GM23248 (cell line): ENCODE results near the gene GLYAT. TPM values are rescaled to one million over a fixed set of nuclear protein-coding genes. Genes with fewer than 3 reads are reported as not detected.
"Not testable (repeated sequence)": the region's sequence is repeated elsewhere in the genome, so short reads cannot be mapped to it uniquely, and the experiment has no call there.

ENCODE experiments used
- DNase-seq: peaks from one replicate; pipeline ENCODE4 v3.0.0-alpha.2; 2015
- H2AFZ ChIP-seq: fragments of 200-600 bp; sonication (generic); 2 replicates; pipeline ENCODE4 v1.6.1; 2016; ENCODE audit warnings: antibody characterized with exemption
- H3F3A ChIP-seq: fragments of 200-600 bp; sonication (generic); 2 replicates; pipeline ENCODE4 v1.6.1; 2016; ENCODE audit warnings: mild to moderate bottlenecking, antibody characterized with exemption, mixed run types; ENCODE audit not compliant: insufficient read depth
- H3K27ac ChIP-seq: fragments of 200-600 bp; sonication (generic); 2 replicates; pipeline ENCODE4 v1.5.1; 2016; ENCODE audit warnings: mild to moderate bottlenecking
- H3K27me3 ChIP-seq: fragments of 200-600 bp; sonication (generic); replicated peaks from 2 replicates; pipeline ENCODE4 v1.6.1; 2016; ENCODE audit warnings: mild to moderate bottlenecking; ENCODE audit not compliant: insufficient read depth
- H3K36me3 ChIP-seq: fragments of 200-600 bp; sonication (generic); 2 replicates; pipeline ENCODE4 v1.6.1; 2016; ENCODE audit warnings: low read depth, mild to moderate bottlenecking
- H3K4me1 ChIP-seq: fragments of 200-600 bp; sonication (generic); 2 replicates; pipeline ENCODE4 v1.6.1; 2016; ENCODE audit warnings: mild to moderate bottlenecking; ENCODE audit not compliant: insufficient read depth
- H3K4me2 ChIP-seq: fragments of 200-600 bp; sonication (generic); one replicate; pipeline ENCODE4 v1.6.1; 2016; ENCODE audit warnings: mild to moderate bottlenecking; ENCODE audit not compliant: unreplicated experiment
- H3K4me3 ChIP-seq: fragments of 200-600 bp; sonication (generic); 2 replicates; pipeline ENCODE4 v1.5.1; 2016; ENCODE audit warnings: mild to moderate bottlenecking
- H3K79me2 ChIP-seq: fragments of 200-600 bp; sonication (generic); 2 replicates; pipeline ENCODE4 v1.6.1; 2016; ENCODE audit warnings: mild to moderate bottlenecking; ENCODE audit not compliant: insufficient read depth
- H3K9ac ChIP-seq: fragments of 200-600 bp; sonication (generic); 2 replicates; pipeline ENCODE4 v1.6.1; 2016; ENCODE audit warnings: mild to moderate bottlenecking
- H3K9me2 ChIP-seq: fragments of 200-600 bp; sonication (generic); 2 replicates; pipeline ENCODE4 v1.6.1; 2016; ENCODE audit warnings: mixed run types, mild to moderate bottlenecking, moderate library complexity; ENCODE audit not compliant: insufficient read depth
- H3K9me3 ChIP-seq: fragments of 200-600 bp; sonication (generic); one replicate; pipeline ENCODE4 v1.6.1; 2017; ENCODE audit warnings: low read depth
- H4K20me1 ChIP-seq: fragments of 200-600 bp; sonication (generic); 2 replicates; pipeline ENCODE4 v1.6.0; 2016; ENCODE audit not compliant: insufficient read depth
- EZH2 ChIP-seq: fragments of 200-600 bp; sonication (generic); IDR thresholded peaks from 2 replicates; pipeline ENCODE4 v1.6.1; 2018; ENCODE audit warnings: antibody characterized with exemption, mild to moderate bottlenecking; ENCODE audit not compliant: insufficient read depth, poor library complexity, severe bottlenecking
- EZH2phosphoT487 ChIP-seq: fragments of 200-600 bp; sonication (generic); IDR thresholded peaks from 2 replicates; pipeline ENCODE4 v1.6.1; 2018; ENCODE audit warnings: antibody characterized with exemption, moderate library complexity, mild to moderate bottlenecking, low read depth; ENCODE audit not compliant: insufficient read depth
- WGBS, 2 experiments: methylation state at CpG; one replicate each; pipeline ENCODE4 v1.1.6; 2015 to 2017; ENCODE audit warnings: low lambda C conversion rate in 2 of 2, low coverage in 1 of 2; ENCODE audit errors: missing lambda C conversion rate in 2 of 2; 5-methylcytosine and 5-hydroxymethylcytosine counted together
- in situ Hi-C: fragments of 300-500 bp; cut with MboI; formaldehyde crosslinking; loops from 2 replicates; pipeline ENCODE4 v1.15.0; 2020
- polyA plus RNA-seq: library from polyadenylated mRNA; unstranded; fragments of >200 nt; fragmentation: Nextera tagmentation; extraction: Ambion mirVana; gene quantifications from 2 replicates; pipeline ENCODE4 v1.2.1, GENCODE V29; 2016
- total RNA-seq: library from RNA; depleted of rRNA; stranded (reverse); fragments of >200 nt; shearing (Covaris generic); gene quantifications from 2 replicates; pipeline ENCODE4 v1.2.3, GENCODE V29; 2014

The GLYAT gene
- total and polyA plus RNA-seq, 2 experiments from 2014 or later = not detected

DNA sequence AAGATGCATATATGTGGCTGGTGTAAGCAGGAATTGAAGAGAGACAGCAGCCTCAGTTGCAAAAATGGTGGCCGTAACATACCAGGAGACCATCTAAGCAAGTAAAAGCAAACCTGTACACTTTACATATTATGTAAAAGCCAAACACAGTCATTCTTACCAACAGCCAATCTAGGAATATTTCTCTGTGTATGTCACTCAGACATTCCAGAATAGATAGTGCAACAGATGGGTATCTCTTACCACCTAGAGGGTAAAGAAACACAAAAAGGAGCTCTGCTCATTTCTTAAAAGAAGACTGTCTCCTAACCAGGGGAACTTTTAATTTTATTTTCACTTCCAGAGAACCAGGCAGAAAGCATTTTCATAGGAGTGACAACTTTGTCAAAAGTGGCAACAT is 38.7 kb downstream of the GLYAT start:
- Histone ChIP-seq H3K4me2 (no peak overlapping the region), H3K4me1 (no peaks in the 10 kb centered on the region), H3K36me3 (no peaks in the 10 kb centered on the region), H3K27me3 (no peaks in the 10 kb centered on the region), H3K9me2 (no peaks in the 10 kb centered on the region), H3K79me2 (no peaks in the 10 kb centered on the region), H3F3A (no peaks in the 10 kb centered on the region), H2AFZ (no peak overlapping the region), H3K9ac (no peak overlapping the region), H4K20me1 (no peaks in the 10 kb centered on the region), H3K9me3 (no peaks in the 10 kb centered on the region), H3K27ac (no peak overlapping the region), H3K4me3 (no peak overlapping the region)
- WGBS, 2 experiments = 61 to 86% methylated on average over 1 of the region's 1 CpG
- DNase-seq = no peak
- in situ Hi-C loops = no loop called here
- TF ChIP-seq EZH2phosphoT487 (no peak), EZH2 (no peak)

GRCh38 chr11:58691675-58692074 is 40.1 kb downstream of the GLYAT start:
- TF ChIP-seq EZH2phosphoT487 (no peak), EZH2 (no peak)
- no peaks in the 10 kb centered on the region for H3K9me3 ChIP-seq
- WGBS, 2 experiments = 43 to 49% methylated on average over 5 of the region's 5 CpGs
- DNase-seq = no peak
- no peak overlapping the region for H3K4me3 ChIP-seq
- H3K9ac ChIP-seq = no peak overlapping the region
- H3K4me1 ChIP-seq = no peaks in the 10 kb centered on the region
- in situ Hi-C loops = no loop called here
- H3K4me2 ChIP-seq = no peak overlapping the region
- no peak overlapping the region for H2AFZ ChIP-seq
- H3K27me3 ChIP-seq = no peaks in the 10 kb centered on the region
- no peaks in the 10 kb centered on the region for H3K36me3 ChIP-seq
- no peaks in the 10 kb centered on the region for H3F3A ChIP-seq
- H3K79me2 ChIP-seq = no peaks in the 10 kb centered on the region
- H4K20me1 ChIP-seq = no peaks in the 10 kb centered on the region
- H3K27ac ChIP-seq = no peak overlapping the region
- H3K9me2 ChIP-seq = no peaks in the 10 kb centered on the region

GRCh38 chr11:58688789-58689503 is 42.8 kb downstream of the GLYAT start:
- H3K9ac ChIP-seq = no peak overlapping the region

GRCh38 chr11:58685973-58686722 is 45.6 kb downstream of the GLYAT start:
- H3K36me3 ChIP-seq = no peaks in the 10 kb centered on the region
- no peak for DNase-seq

More at GRCh38 chr11:58688789-58689503, 42.8 kb downstream of the GLYAT start:
- Histone ChIP-seq H3K4me2 (no peak overlapping the region), H2AFZ (no peak overlapping the region), H3K27ac (0 out of 2 replicates have a peak overlapping the region, but pooled peaks have one; percentile 11), H3K9me2 (no peaks in the 10 kb centered on the region), H3K4me3 (no peak overlapping the region), H3K4me1 (no peaks in the 10 kb centered on the region), H3K79me2 (no peaks in the 10 kb centered on the region), H3K27me3 (no peaks in the 10 kb centered on the region), H3K36me3 (no peaks in the 10 kb centered on the region), H3K9me3 (no peaks in the 10 kb centered on the region), H4K20me1 (no peaks in the 10 kb centered on the region), H3F3A (no peaks in the 10 kb centered on the region)
- in situ Hi-C loops = no loop called here
- TF ChIP-seq EZH2phosphoT487 (no peak), EZH2 (no peak)
- peak; percentile 57 for DNase-seq
- 27 to 46% methylated on average over 4 of the region's 4 CpGs for WGBS, 2 experiments

GRCh38 chr11:58682660-58683059 is 49.1 kb downstream of the GLYAT start:
- DNase-seq, in situ Hi-C loops, H3K79me2 ChIP-seq, H3K4me3 ChIP-seq, H3F3A ChIP-seq, H3K9ac ChIP-seq, H3K4me2 ChIP-seq, H3K4me1 ChIP-seq, H3K36me3 ChIP-seq, H3K27me3 ChIP-seq, H2AFZ ChIP-seq, H3K9me2 ChIP-seq, H3K9me3 ChIP-seq, H4K20me1 ChIP-seq, H3K27ac ChIP-seq: not testable (repeated sequence)
- 54 to 56% methylated on average over 3 of the region's 3 CpGs for WGBS, 2 experiments

More at GRCh38 chr11:58685973-58686722, 45.6 kb downstream of the GLYAT start:
- TF ChIP-seq EZH2 (no peak), EZH2phosphoT487 (no peak)
- no peak overlapping the region for H2AFZ ChIP-seq
- H3F3A ChIP-seq = no peaks in the 10 kb centered on the region
- H3K27ac ChIP-seq = no peak overlapping the region
- H4K20me1 ChIP-seq = no peaks in the 10 kb centered on the region
- WGBS, 2 experiments = 58 to 63% methylated on average over 9 of the region's 9 CpGs
- no peaks in the 10 kb centered on the region for H3K4me1 ChIP-seq
- H3K4me2 ChIP-seq = no peak overlapping the region
- in situ Hi-C loops = no loop called here
- no peaks in the 10 kb centered on the region for H3K9me2 ChIP-seq
- H3K9me3 ChIP-seq = no peaks in the 10 kb centered on the region
- H3K27me3 ChIP-seq = no peaks in the 10 kb centered on the region
- H3K9ac ChIP-seq = no peak overlapping the region
- H3K79me2 ChIP-seq = no peaks in the 10 kb centered on the region
- H3K4me3 ChIP-seq = no peak overlapping the region

DNA sequence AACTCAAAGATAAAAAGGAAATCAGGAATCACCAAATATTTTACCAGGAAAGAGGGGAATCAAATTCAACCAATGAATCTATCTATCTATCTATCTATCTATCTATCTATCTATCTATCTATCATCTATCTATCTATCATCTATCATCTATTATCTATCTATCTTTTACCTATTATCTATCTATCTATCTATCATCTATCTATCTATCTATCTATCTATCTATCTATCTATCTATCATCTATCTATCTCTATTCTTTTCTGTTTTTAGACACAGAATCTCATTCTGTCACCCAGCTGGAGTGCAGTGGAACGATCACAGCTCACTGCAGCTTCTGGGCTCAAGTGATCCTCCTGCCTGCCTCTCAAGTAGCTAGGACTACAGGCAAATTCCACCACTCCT is 54.2 kb downstream of the GLYAT start:
- H3F3A ChIP-seq, H3K36me3 ChIP-seq, H3K9ac ChIP-seq, DNase-seq, H3K9me3 ChIP-seq, H3K4me3 ChIP-seq, H3K4me1 ChIP-seq, in situ Hi-C loops, H3K4me2 ChIP-seq, H4K20me1 ChIP-seq, H3K9me2 ChIP-seq, H3K27me3 ChIP-seq, H3K79me2 ChIP-seq, H3K27ac ChIP-seq, H2AFZ ChIP-seq: not testable (repeated sequence)
- 50 to 57% methylated on average over 1 of the region's 1 CpG for WGBS, 2 experiments
